HepG2 (cell line): ENCODE measurements around the gene CHCHD3.

Source experiments
- CTCF ChIP-seq: sonication (generic); formaldehyde crosslinking; IDR thresholded peaks from 2 replicates; pipeline ENCODE4 v1.5.0; 2020; ENCODE audit warnings: mild to moderate bottlenecking, missing genetic modification reagents, moderate library complexity
- IRF9 ChIP-seq: sonication (generic); formaldehyde crosslinking; IDR thresholded peaks from 2 replicates; pipeline ENCODE4 v1.8.0; 2022; ENCODE audit warnings: missing genetic modification reagents, mild to moderate bottlenecking, borderline replicate concordance
- JUNB ChIP-seq: sonication (generic); formaldehyde crosslinking; IDR thresholded peaks from 2 replicates; pipeline ENCODE4 v1.8.0; 2022; ENCODE audit warnings: missing genetic modification reagents, mild to moderate bottlenecking, borderline replicate concordance
- MLLT10 ChIP-seq: sonication (generic); formaldehyde crosslinking; IDR thresholded peaks from 2 replicates; pipeline ENCODE4 v1.4.0; 2020; ENCODE audit warnings: missing genetic modification reagents
- NFE2L1 ChIP-seq: sonication (generic); formaldehyde crosslinking; IDR thresholded peaks from 2 replicates; pipeline ENCODE4 v1.4.0; 2020; ENCODE audit warnings: missing genetic modification reagents, mild to moderate bottlenecking, borderline replicate concordance
- RFX5 ChIP-seq: IDR thresholded peaks from 2 replicates; pipeline ENCODE4 v1.6.1; 2011; ENCODE audit warnings: low read depth, low read length, improper control_type of control experiment
- THRA ChIP-seq: sonication (generic); formaldehyde crosslinking; IDR thresholded peaks from 2 replicates; pipeline ENCODE4 v1.4.0; 2020; ENCODE audit warnings: missing genetic modification reagents, borderline replicate concordance
- ZBTB26 ChIP-seq: IDR thresholded peaks from 2 replicates; pipeline ENCODE4 v1.6.1; 2016; ENCODE audit warnings: missing compliant biosample characterization, missing genetic modification reagents, borderline replicate concordance
- ZFP36 ChIP-seq: fragments of 150-350 bp; IDR thresholded peaks from 2 replicates; pipeline ENCODE4 v1.6.1; 2018; ENCODE audit warnings: borderline replicate concordance, low read length, low read depth; ENCODE audit not compliant: partially characterized antibody
- ZFP91 ChIP-seq: sonication (generic); formaldehyde crosslinking; IDR thresholded peaks from 2 replicates; pipeline ENCODE4 v1.9.0; 2022; ENCODE audit warnings: missing genetic modification reagents, mild to moderate bottlenecking, borderline replicate concordance
- ZNF556 ChIP-seq: sonication (generic); formaldehyde crosslinking; IDR thresholded peaks from 2 replicates; pipeline ENCODE4 v1.4.0; 2020; ENCODE audit warnings: mild to moderate bottlenecking, missing genetic modification reagents, borderline replicate concordance

- no peak for TF ChIP-seq ZNF556 (CRISPR knock-in tag)
- no peak for TF ChIP-seq RFX5
- TF ChIP-seq MLLT10 = no peak
- no peak for TF ChIP-seq CTCF (CRISPR knock-in tag)
- TF ChIP-seq ZFP91 (CRISPR knock-in tag) = no peak
- TF ChIP-seq ZFP36 = no peak
- no peak for TF ChIP-seq ZBTB26
- no peak for TF ChIP-seq JUNB (CRISPR knock-in tag)
- no peak for TF ChIP-seq IRF9
- no peak for TF ChIP-seq THRA (CRISPR knock-in tag)
- TF ChIP-seq NFE2L1 = no peak
These were observed 148.8 kb downstream of the CHCHD3 start for GRCh38 chr7:132933072-132933458.
